MCF 10A (cell line): ENCODE data around the gene UTP20. TPM values are rescaled to one million over a fixed set of nuclear protein-coding genes. Genes with fewer than 3 reads are reported as not detected.

Source experiments
- BruUV-seq: library from RNA; stranded (reverse); fragments of 400-500 nt; replicated peaks from 2 replicates; lab custom pipeline; 2021; lab: Mats Ljungman, UMichigan
- CTCF ChIA-PET: fragments of 300-600 bp; sonication (Branson Sonifier 250); formaldehyde crosslinking; extraction: SDS; loops from one replicate; lab custom pipeline; 2021; ENCODE audit warnings: antibody characterized with exemption, inconsistent platforms; lab: Yijun Ruan, JAX
- POLR2A ChIA-PET: fragments of 300-600, 350-650 bp; sonication (Branson Sonifier 250); formaldehyde crosslinking; extraction: SDS; loops from one replicate; lab custom pipeline; 2020; ENCODE audit warnings: antibody characterized with exemption, inconsistent platforms; lab: Yijun Ruan, JAX
- DNase-seq: peaks from one replicate; pipeline ENCODE4 v3.0.0-alpha.2; 2018; ENCODE audit not compliant: unreplicated experiment
- H3K27ac Mint-ChIP-seq: one replicate; pipeline ENCODE4 v1.8.0; 2022; ENCODE audit warnings: mild to moderate bottlenecking, low read depth, mixed read lengths; ENCODE audit not compliant: unreplicated experiment
- H3K27me3 Mint-ChIP-seq: one replicate; pipeline ENCODE4 v1.8.0; 2022; ENCODE audit warnings: mixed read lengths; ENCODE audit not compliant: insufficient read depth, unreplicated experiment
- H3K36me3 Mint-ChIP-seq: one replicate; pipeline ENCODE4 v1.8.0; 2022; ENCODE audit warnings: mild to moderate bottlenecking, moderate library complexity, mixed read lengths; ENCODE audit not compliant: insufficient read depth, unreplicated experiment
- H3K4me1 Mint-ChIP-seq: one replicate; pipeline ENCODE4 v1.8.0; 2022; ENCODE audit warnings: mixed read lengths; ENCODE audit not compliant: insufficient read depth, unreplicated experiment
- H3K4me3 Mint-ChIP-seq: one replicate; pipeline ENCODE4 v1.8.0; 2022; ENCODE audit warnings: mild to moderate bottlenecking, moderate library complexity, mixed read lengths; ENCODE audit not compliant: unreplicated experiment
- H3K9me3 Mint-ChIP-seq: one replicate; pipeline ENCODE4 v1.8.0; 2022; ENCODE audit warnings: mixed read lengths; ENCODE audit not compliant: unreplicated experiment
- intact Hi-C: fragments of 100-400 bp; cut with micrococcal nuclease; formaldehyde crosslinking; loops from 2 replicates; pipeline ENCODE4 v1.14.1; 2022
- total RNA-seq: library from RNA; stranded (reverse); gene quantifications from 2 replicates; pipeline ENCODE4 v1.2.3, GENCODE V29; 2022
- TF ChIP-seq, protein P1 (sequence below): fragments of 200-600 bp; IDR thresholded peaks from one replicate; pipeline ENCODE4 v1.8.0; 2022; ENCODE audit warnings: antibody characterized with exemption, mild to moderate bottlenecking; ENCODE audit not compliant: unreplicated experiment

The UTP20 gene
- total RNA-seq, 1 experiment from 2014 or later = 15.0 TPM

DNA sequence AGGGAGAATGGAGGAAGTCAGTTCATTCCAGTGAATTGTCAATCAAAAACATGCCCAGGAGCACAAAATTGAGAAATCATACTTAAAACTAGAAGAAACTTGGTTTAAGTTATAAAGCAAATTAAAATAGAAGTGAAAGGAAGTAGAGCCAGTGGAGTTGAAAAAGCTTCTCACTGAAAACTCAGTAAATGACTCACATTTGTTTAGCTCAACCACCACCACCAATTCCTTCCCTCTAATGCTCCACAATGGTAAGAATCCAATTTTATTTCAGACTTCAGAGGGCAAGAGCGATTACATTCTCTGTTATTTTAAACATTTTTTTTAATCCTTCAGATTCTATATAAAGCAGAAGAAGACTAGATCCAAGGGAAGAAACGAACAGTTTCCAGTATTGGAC is 19.4 kb downstream of the UTP20 start:
- Mint-ChIP-seq H3K9me3 (no peaks in the 10 kb centered on the region), H3K4me1 (peaks cover 8% of the 10 kb centered on the region), H3K27ac (no peak overlapping the region), H3K4me3 (no peak overlapping the region), H3K27me3 (no peaks in the 10 kb centered on the region), H3K36me3 (peaks cover 72% of the 10 kb centered on the region)
- ChIA-PET CTCF (no interaction called here), POLR2A (no interaction called here)
- TF ChIP-seq, protein P1, sequence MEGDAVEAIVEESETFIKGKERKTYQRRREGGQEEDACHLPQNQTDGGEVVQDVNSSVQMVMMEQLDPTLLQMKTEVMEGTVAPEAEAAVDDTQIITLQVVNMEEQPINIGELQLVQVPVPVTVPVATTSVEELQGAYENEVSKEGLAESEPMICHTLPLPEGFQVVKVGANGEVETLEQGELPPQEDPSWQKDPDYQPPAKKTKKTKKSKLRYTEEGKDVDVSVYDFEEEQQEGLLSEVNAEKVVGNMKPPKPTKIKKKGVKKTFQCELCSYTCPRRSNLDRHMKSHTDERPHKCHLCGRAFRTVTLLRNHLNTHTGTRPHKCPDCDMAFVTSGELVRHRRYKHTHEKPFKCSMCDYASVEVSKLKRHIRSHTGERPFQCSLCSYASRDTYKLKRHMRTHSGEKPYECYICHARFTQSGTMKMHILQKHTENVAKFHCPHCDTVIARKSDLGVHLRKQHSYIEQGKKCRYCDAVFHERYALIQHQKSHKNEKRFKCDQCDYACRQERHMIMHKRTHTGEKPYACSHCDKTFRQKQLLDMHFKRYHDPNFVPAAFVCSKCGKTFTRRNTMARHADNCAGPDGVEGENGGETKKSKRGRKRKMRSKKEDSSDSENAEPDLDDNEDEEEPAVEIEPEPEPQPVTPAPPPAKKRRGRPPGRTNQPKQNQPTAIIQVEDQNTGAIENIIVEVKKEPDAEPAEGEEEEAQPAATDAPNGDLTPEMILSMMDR = no peak
- intact Hi-C loops = no loop called here
- no TSS peak for BruUV-seq
- DNase-seq = no peak

DNA sequence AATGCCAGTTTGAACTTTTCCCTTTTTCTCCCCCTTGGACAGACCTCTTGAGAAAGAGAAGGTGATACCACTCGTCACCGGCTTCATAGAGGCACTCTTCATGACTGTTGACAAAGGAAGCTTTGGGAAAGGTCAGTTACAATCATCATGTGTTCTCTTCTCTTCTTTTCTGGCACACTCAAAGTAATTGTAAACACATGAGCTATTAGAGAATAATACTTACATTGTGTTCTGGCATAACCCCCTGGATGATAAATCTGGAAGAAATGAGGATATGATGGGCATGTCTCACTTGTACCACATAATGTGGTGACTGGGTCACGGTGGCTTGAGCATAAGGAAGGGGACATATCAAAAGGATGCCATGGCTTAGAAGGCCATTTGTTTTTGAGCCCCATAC is 20.0 kb downstream of the UTP20 start:
- POLR2A ChIA-PET = interaction anchor here (0.7 kb wide), 1 partner anchor 539 kb away, joined by 3 read pairs; no protein-coding TSS in a partner anchor
- no peak overlapping the region for H3K4me3 Mint-ChIP-seq
- H3K27me3 Mint-ChIP-seq = no peaks in the 10 kb centered on the region
- no peaks in the 10 kb centered on the region for H3K9me3 Mint-ChIP-seq
- TF ChIP-seq, protein P1 = no peak
- no TSS peak for BruUV-seq
- no peak for DNase-seq
- peaks cover 68% of the 10 kb centered on the region for H3K36me3 Mint-ChIP-seq
- intact Hi-C loops = no loop called here
- H3K27ac Mint-ChIP-seq = no peak overlapping the region
- H3K4me1 Mint-ChIP-seq = peaks cover 8% of the 10 kb centered on the region
- CTCF ChIA-PET = no interaction called here

DNA sequence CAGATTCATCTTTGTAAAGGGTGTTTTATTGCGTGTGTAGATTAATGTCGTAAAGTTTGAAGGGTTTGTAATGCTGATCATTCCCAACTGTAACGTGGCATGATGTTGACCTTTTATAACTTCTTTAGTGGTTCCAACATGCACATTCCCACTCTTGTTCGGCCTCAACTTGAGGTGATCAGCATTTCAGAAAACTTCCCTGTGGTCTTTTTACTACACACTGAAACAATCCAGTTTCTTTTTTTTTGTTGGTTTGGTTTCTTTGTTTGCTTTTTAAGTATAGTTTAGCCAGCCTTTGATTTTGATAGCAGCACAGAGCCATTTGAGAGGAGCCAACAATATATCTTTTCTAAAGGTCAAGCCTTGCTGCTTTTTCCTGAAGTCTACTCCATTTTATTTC is 22.8 kb downstream of the UTP20 start:
- DNase-seq = no peak
- ChIA-PET POLR2A (no interaction called here), CTCF (no interaction called here)
- intact Hi-C loops = no loop called here
- H3K4me1 Mint-ChIP-seq = peaks cover 8% of the 10 kb centered on the region
- no peaks in the 10 kb centered on the region for H3K27me3 Mint-ChIP-seq
- no peaks in the 10 kb centered on the region for H3K9me3 Mint-ChIP-seq
- no peak overlapping the region for H3K27ac Mint-ChIP-seq
- no peak overlapping the region for H3K4me3 Mint-ChIP-seq
- no TSS peak for BruUV-seq
- TF ChIP-seq, protein P1 = no peak
- peaks cover 68% of the 10 kb centered on the region for H3K36me3 Mint-ChIP-seq

DNA sequence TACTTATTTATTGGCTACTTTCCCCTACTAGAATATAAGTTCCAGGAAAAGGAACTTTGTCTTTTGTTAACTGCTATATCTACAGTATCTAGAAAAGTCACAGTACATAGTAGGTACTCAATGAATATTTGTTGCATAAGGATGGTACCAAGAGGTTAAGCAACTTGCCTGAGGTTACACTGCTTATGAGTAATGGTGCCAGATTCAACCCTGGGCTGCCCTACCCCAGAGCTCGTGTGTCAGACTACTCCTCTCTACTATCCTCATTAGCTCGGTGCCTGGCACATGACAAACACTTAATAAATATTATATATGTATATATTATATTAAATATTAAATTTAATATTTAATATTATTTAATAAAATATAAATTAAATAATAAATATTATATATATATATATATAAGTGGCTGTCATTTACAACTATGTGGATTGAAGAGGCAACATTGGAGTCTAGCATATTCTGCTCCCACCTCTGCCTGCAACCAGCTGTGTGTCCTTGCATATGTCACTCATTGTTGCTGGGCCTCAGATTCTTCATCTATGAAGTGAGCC is 25.4 kb downstream of the UTP20 start:
- CTCF ChIA-PET = interaction anchor here (0.6 kb wide), 1 partner anchor 54 kb away, joined by 3 read pairs; no protein-coding TSS in a partner anchor
- intact Hi-C loops = no loop called here
- Mint-ChIP-seq H3K9me3 (no peaks in the 10 kb centered on the region), H3K4me1 (no peaks in the 10 kb centered on the region), H3K4me3 (no peak overlapping the region), H3K27me3 (no peaks in the 10 kb centered on the region), H3K27ac (no peak overlapping the region), H3K36me3 (peaks cover 80% of the 10 kb centered on the region)
- no TSS peak for BruUV-seq
- TF ChIP-seq, protein P1 = no peak
- POLR2A ChIA-PET = no interaction called here
- DNase-seq = peak; percentile 39
